Osteocyte (in vitro differentiated cells): Measurements from ENCODE around the gene DOCK2. TPM values are rescaled to one million over a fixed set of nuclear protein-coding genes. Genes with fewer than 3 reads are reported as not detected.
A peak's percentile ranks its signal among the peaks of the same experiment; 100 is the strongest.

Experiments used
- DNase-seq: peaks from one replicate; pipeline ENCODE4 v3.0.0; 2021; ENCODE audit warnings: mixed read lengths; ENCODE audit not compliant: unreplicated experiment; ENCODE audit errors: extremely low spot score
- H3K27ac Mint-ChIP-seq: one replicate; pipeline ENCODE4 v1.8.0; 2021; ENCODE audit warnings: mild to moderate bottlenecking, mixed read lengths; ENCODE audit not compliant: unreplicated experiment
- H3K27me3 Mint-ChIP-seq: one replicate; pipeline ENCODE4 v1.8.0; 2021; ENCODE audit warnings: mixed read lengths; ENCODE audit not compliant: unreplicated experiment
- H3K36me3 Mint-ChIP-seq: one replicate; pipeline ENCODE4 v1.8.0; 2021; ENCODE audit warnings: mixed read lengths; ENCODE audit not compliant: unreplicated experiment
- H3K4me1 Mint-ChIP-seq: one replicate; pipeline ENCODE4 v1.8.0; 2021; ENCODE audit warnings: mixed read lengths; ENCODE audit not compliant: unreplicated experiment
- H3K4me3 Mint-ChIP-seq: one replicate; pipeline ENCODE4 v1.8.0; 2021; ENCODE audit warnings: mild to moderate bottlenecking, moderate library complexity, mixed read lengths; ENCODE audit not compliant: unreplicated experiment
- H3K9me3 Mint-ChIP-seq: one replicate; pipeline ENCODE4 v1.8.0; 2021; ENCODE audit warnings: mixed read lengths; ENCODE audit not compliant: unreplicated experiment
- CTCF ChIP-seq: fragments of 200-600 bp; sonication (generic); IDR thresholded peaks from 2 replicates; pipeline ENCODE4 v1.5.0; 2021; ENCODE audit warnings: antibody characterized with exemption, mild to moderate bottlenecking, moderate library complexity
- total RNA-seq: library from RNA; stranded (reverse); gene quantifications from 2 replicates; pipeline ENCODE4 v1.2.1, GENCODE V29; 2021

Gene DOCK2
- total RNA-seq, 1 donor from 2014 or later, result 11.6 TPM

- Mint-ChIP-seq H3K4me3 (no peak overlapping the region), H3K27me3 (no peaks in the 10 kb centered on the region), H3K36me3 (no peaks in the 10 kb centered on the region), H3K9me3 (no peaks in the 10 kb centered on the region), H3K4me1 (peaks cover 20% of the 10 kb centered on the region), H3K27ac (peak overlapping the region; percentile 58)
- no peak for DNase-seq
- no peak for TF ChIP-seq CTCF
Measured at GRCh38 chr5:169837686-169838085, 200.6 kb downstream of the DOCK2 start.

GRCh38 chr5:169838688-169839087 is 201.6 kb downstream of the DOCK2 start:
- Mint-ChIP-seq H3K9me3 (no peaks in the 10 kb centered on the region), H3K27ac (no peak overlapping the region), H3K27me3 (no peaks in the 10 kb centered on the region), H3K4me3 (no peak overlapping the region), H3K4me1 (peaks cover 13% of the 10 kb centered on the region), H3K36me3 (no peaks in the 10 kb centered on the region)
- TF ChIP-seq CTCF, result no peak
- DNase-seq, result no peak

- Mint-ChIP-seq H3K4me3 (no peak overlapping the region), H3K27me3 (no peaks in the 10 kb centered on the region), H3K27ac (no peak overlapping the region), H3K4me1 (peaks cover 11% of the 10 kb centered on the region), H3K9me3 (no peaks in the 10 kb centered on the region), H3K36me3 (no peaks in the 10 kb centered on the region)
- no peak for TF ChIP-seq CTCF
- no peak for DNase-seq
Measured at GRCh38 chr5:169840405-169840804, 203.3 kb downstream of the DOCK2 start.

- Mint-ChIP-seq H3K4me3 (no peak overlapping the region), H3K27me3 (no peaks in the 10 kb centered on the region), H3K4me1 (peaks cover 12% of the 10 kb centered on the region), H3K9me3 (no peaks in the 10 kb centered on the region), H3K36me3 (no peaks in the 10 kb centered on the region), H3K27ac (no peak overlapping the region)
- no peak for TF ChIP-seq CTCF
- no peak for DNase-seq
Measured at GRCh38 chr5:169842699-169843098, 205.6 kb downstream of the DOCK2 start.

GRCh38 chr5:169847519-169847918 is 210.4 kb downstream of the DOCK2 start:
- Mint-ChIP-seq H3K27ac (no peak overlapping the region), H3K4me1 (peaks cover 4% of the 10 kb centered on the region), H3K27me3 (no peaks in the 10 kb centered on the region), H3K36me3 (peaks cover 4% of the 10 kb centered on the region), H3K4me3 (no peak overlapping the region), H3K9me3 (peaks cover 13% of the 10 kb centered on the region)
- no peak for DNase-seq
- no peak for TF ChIP-seq CTCF
